Measurements from ENCODE around the gene TNFAIP8. TPM values are rescaled to one million over a fixed set of nuclear protein-coding genes. Genes with fewer than 3 reads are reported as not detected.

Gene TNFAIP8
- total and polyA plus RNA-seq, 10 of the 15 experiments (the other 5 are each of a cell fraction or from before 2014, with no cell fraction given) = 124 to 324 (median 177) TPM

GRCh38 chr5:119318256-119318894 is 37.4 kb upstream of the TNFAIP8 start (continued):
- no peak for TF ChIP-seq ATF3 (IDR thresholded peaks at IDR 0.05; ENCODE audit: borderline replicate concordance, extremely low read depth, low read depth, low read length)
- no peak for TF ChIP-seq NRF1 (conservative IDR thresholded peaks at IDR 0.05; ENCODE audit: low read depth, low read length)
- peak; percentile 52 to 80; a peak in 3 of 4 replicates for TF ChIP-seq BHLHE40 (IDR thresholded peaks at IDR 0.05; ENCODE audit: borderline replicate concordance in 1 of 2, low read depth in 2 of 2, low read length in 1 of 2)
- TF ChIP-seq SUPT20H (IDR thresholded peaks at IDR 0.05; ENCODE audit: borderline replicate concordance, control insufficient read depth, low read depth, low read length) = no peak
- no peak for TF ChIP-seq BACH1 (IDR thresholded peaks at IDR 0.05; ENCODE audit: borderline replicate concordance)
- no peak for TF ChIP-seq CTCF (IDR thresholded peaks at IDR 0.05 in 2 of 3, conservative IDR thresholded peaks at IDR 0.05 in 1 of 3; ENCODE audit: control insufficient read depth in 2 of 3, extremely low read depth in 1 of 3, insufficient read depth in 1 of 3, low read depth in 3 of 3, low read length in 3 of 3)
- TF ChIP-seq ATF2 (IDR thresholded peaks at IDR 0.05; ENCODE audit: low read length) = peak; percentile 49; the same call in 1 of the 2 replicates
- TF ChIP-seq CREM (IDR thresholded peaks at IDR 0.05; ENCODE audit: low read depth) = peak; percentile 73; the same call in 1 of the 2 replicates
- no peak for TF ChIP-seq MXI1 (IDR thresholded peaks at IDR 0.05; ENCODE audit: low read depth, low read length)
- TF ChIP-seq JUNB (IDR thresholded peaks at IDR 0.05) = no peak
- TF ChIP-seq EGR1 (IDR thresholded peaks at IDR 0.05; ENCODE audit: borderline replicate concordance in 1 of 2, low read depth in 2 of 2, low read length in 2 of 2) = peak in 1 of 2 experiments; percentile 41; a peak in 1 of 3 replicates
- no peak for TF ChIP-seq ESRRA (IDR thresholded peaks at IDR 0.05; ENCODE audit: low read length)
- no peak for TF ChIP-seq SREBF1 (IDR thresholded peaks at IDR 0.05; ENCODE audit: low read length)
- TF ChIP-seq POLR2A (IDR thresholded peaks at IDR 0.05; ENCODE audit: low read depth, low read length) = no peak
- TF ChIP-seq MYC (IDR thresholded peaks at IDR 0.05; ENCODE audit: insufficient read depth, insufficient read length, insufficient replicate concordance, low read length, severe bottlenecking) = no peak
- no peak for TF ChIP-seq NR2C2 (IDR thresholded peaks at IDR 0.05; ENCODE audit: borderline replicate concordance, control insufficient read depth, insufficient read length, low read depth)
- TF ChIP-seq SIX5 (IDR thresholded peaks at IDR 0.05; ENCODE audit: low read depth, low read length, severe bottlenecking) = no peak
- no peak for TF ChIP-seq RAD21 (IDR thresholded peaks at IDR 0.05; ENCODE audit: insufficient read depth, low read depth, low read length)
- no peak for TF ChIP-seq ZNF622 (IDR thresholded peaks at IDR 0.05)
- TF ChIP-seq TCF3 (IDR thresholded peaks at IDR 0.05; ENCODE audit: borderline replicate concordance, insufficient read depth, low read depth, low read length) = 0 out of 2 replicates have a peak, but pooled peaks have one; percentile 24
- TF ChIP-seq EP300 (IDR thresholded peaks at IDR 0.05; ENCODE audit: borderline replicate concordance in 1 of 2, control insufficient read depth in 1 of 2, low read depth in 2 of 2, low read length in 2 of 2) = no peak
- TF ChIP-seq E2F4 (IDR thresholded peaks at IDR 0.05; ENCODE audit: low read depth, low read length) = no peak
- TF ChIP-seq HDGF (IDR thresholded peaks at IDR 0.05) = no peak; the same call in 1 of the 2 replicates
- no peak for TF ChIP-seq SP1 (IDR thresholded peaks at IDR 0.05; ENCODE audit: low read depth, low read length)
- TF ChIP-seq MAX (IDR thresholded peaks at IDR 0.05; ENCODE audit: low read depth, low read length) = no peak

Measured in GM12878 (cell line).